Adrenal gland (tissue), 12 donors: ENCODE measurements around the gene TMEM236. TPM values are rescaled to one million over a fixed set of nuclear protein-coding genes. Genes with fewer than 3 reads are reported as not detected.

Experiments
- DNase-seq, 7 donors: peaks; one replicate each; pipeline ENCODE4 v3.0.0-alpha.2; 2019 to 2020
- H3K27ac ChIP-seq, 5 donors: fragments of 200-600 bp; sonication (generic) in 4 of 5; 1 replicate in 3 of 5; 2 replicates in 2 of 5; pipeline versions ENCODE4 v1.5.1 to v1.8.0; 2016 to 2020; ENCODE audit warnings: mild to moderate bottlenecking in 1 of 5
- H3K27me3 ChIP-seq: fragments of 200-600 bp; 2 replicates; pipeline ENCODE4 v1.8.0; 2021
- H3K36me3 ChIP-seq, 2 donors: fragments of 200-600 bp; replicated peaks in 1 of 2; 1 replicate in 1 of 2; 2 replicates in 1 of 2; pipeline versions ENCODE4 v1.5.1 to v1.8.0; 2018 to 2022
- H3K4me1 ChIP-seq, 2 donors: fragments of 200-600 bp; replicated peaks in 1 of 2; 1 replicate in 1 of 2; 2 replicates in 1 of 2; pipeline versions ENCODE4 v1.5.1 to v1.8.0; 2018 to 2021
- H3K4me3 ChIP-seq, 4 donors: fragments of 200-600 bp; sonication (generic) in 3 of 4; one replicate each; pipeline ENCODE4 v1.5.1; 2016 to 2018
- H3K9me3 ChIP-seq, 3 donors: fragments of 200-600 bp; sonication (generic) in 1 of 3; replicated peaks in 1 of 3; 1 replicate in 2 of 3; 2 replicates in 1 of 3; pipeline versions ENCODE4 v1.5.1 to v1.8.0; 2016 to 2021
- POLR2A ChIP-seq, 2 donors: fragments of 450-650 bp; IDR thresholded peaks; one replicate each; pipeline ENCODE4 v1.6.1; 2017; ENCODE audit warnings: antibody characterized with exemption in 2 of 2, mild to moderate bottlenecking in 2 of 2, moderate library complexity in 1 of 2
- WGBS, 4 donors: extraction: QIAGEN DNeasy Blood & Tissue Kit in 2 of 4; methylation state at CpG; one replicate each; pipeline versions ENCODE4 v1.1.5 to v1.1.7; 2013 to 2017; 5-methylcytosine and 5-hydroxymethylcytosine counted together
- intact Hi-C, 2 donors: fragments of 100-400 bp; cut with DNase I; formaldehyde crosslinking; loops; one replicate each; pipeline versions ENCODE4 v1.14.1 to v1.15.0; 2022 to 2023
- polyA plus RNA-seq, 3 donors: library from polyadenylated mRNA; stranded (reverse); fragments of 200-250 nt in 2 of 3; fragments of 350-450 nt in 1 of 3; fragmentation: Illumina TruSeq in 1 of 3; extraction: RNeasy Lipid Tissue Mini Kit (QIAGEN cat#74804) in 1 of 3; gene quantifications; one replicate each; pipeline ENCODE4 v1.2.3, GENCODE V29; 2013 to 2014
- total RNA-seq, 9 donors: library from RNA; depleted of rRNA in 4 of 9; stranded (reverse); fragments of >200 nt in 4 of 9; fragments of 120-200 nt in 1 of 9; fragmentation: NEBNext Ultra II Directional in 1 of 9; extraction: Animal tissue kit (Norgen Biotek cat#: 25700) in 1 of 9; gene quantifications; one replicate each; pipeline versions ENCODE4 v1.1.0 to v1.2.4, GENCODE V29; 2013 to 2023
- TF ChIP-seq, protein P1 (sequence below), 6 experiments: fragments of 450-650 bp in 4 of 6; fragments of 200-600 bp in 2 of 6; sonication (generic) in 1 of 6; IDR thresholded peaks; 1 replicate in 5 of 6; 2 replicates in 1 of 6; pipeline versions ENCODE4 v1.5.1 to v1.8.0; 2016 to 2021; ENCODE audit warnings: antibody characterized with exemption in 6 of 6, mild to moderate bottlenecking in 2 of 6, moderate library complexity in 1 of 6
- donor health status: healthy with polysubstance abuse.
- donor health status: Bipolar disorder and iron deficiency.
- donor health status: DM: yes; HTN: yes; CAD: no.
- donor health status: DM: no; HTN: no; CAD: no.
- donor health status: DM: no; HTN: no; CAD: no.
- donor health status: DM: yes; HTN: yes; CAD: no.

The TMEM236 gene
- total and polyA plus RNA-seq, 12 donors: 0.24 to 2.8 (median 1.6) TPM

- no peak overlapping the region for H3K4me3 ChIP-seq
- no peaks in the 10 kb centered on the region for H3K9me3 ChIP-seq
- intact Hi-C loops: no loop called here
- WGBS, 4 donors: 64 to 70% (median 69%) methylated on average over 3 of the region's 3 CpGs
- no peak for DNase-seq
- no peaks in the 10 kb centered on the region for H3K27me3 ChIP-seq
- H3K27ac ChIP-seq: no peak overlapping the region
- no peak for TF ChIP-seq POLR2A (IDR thresholded peaks at IDR 0.05)
- TF ChIP-seq, protein P1, sequence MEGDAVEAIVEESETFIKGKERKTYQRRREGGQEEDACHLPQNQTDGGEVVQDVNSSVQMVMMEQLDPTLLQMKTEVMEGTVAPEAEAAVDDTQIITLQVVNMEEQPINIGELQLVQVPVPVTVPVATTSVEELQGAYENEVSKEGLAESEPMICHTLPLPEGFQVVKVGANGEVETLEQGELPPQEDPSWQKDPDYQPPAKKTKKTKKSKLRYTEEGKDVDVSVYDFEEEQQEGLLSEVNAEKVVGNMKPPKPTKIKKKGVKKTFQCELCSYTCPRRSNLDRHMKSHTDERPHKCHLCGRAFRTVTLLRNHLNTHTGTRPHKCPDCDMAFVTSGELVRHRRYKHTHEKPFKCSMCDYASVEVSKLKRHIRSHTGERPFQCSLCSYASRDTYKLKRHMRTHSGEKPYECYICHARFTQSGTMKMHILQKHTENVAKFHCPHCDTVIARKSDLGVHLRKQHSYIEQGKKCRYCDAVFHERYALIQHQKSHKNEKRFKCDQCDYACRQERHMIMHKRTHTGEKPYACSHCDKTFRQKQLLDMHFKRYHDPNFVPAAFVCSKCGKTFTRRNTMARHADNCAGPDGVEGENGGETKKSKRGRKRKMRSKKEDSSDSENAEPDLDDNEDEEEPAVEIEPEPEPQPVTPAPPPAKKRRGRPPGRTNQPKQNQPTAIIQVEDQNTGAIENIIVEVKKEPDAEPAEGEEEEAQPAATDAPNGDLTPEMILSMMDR (IDR thresholded peaks at IDR 0.05): no peak
- H3K4me1 ChIP-seq: no peaks in the 10 kb centered on the region
- H3K36me3 ChIP-seq: no peaks in the 10 kb centered on the region
These were observed 53.3 kb downstream of the TMEM236 start for GRCh38 chr10:17805330-17805729.

- intact Hi-C loops: no loop called here
- H3K27me3 ChIP-seq: no peaks in the 10 kb centered on the region
- no peak overlapping the region for H3K27ac ChIP-seq
- no peaks in the 10 kb centered on the region for H3K36me3 ChIP-seq
- no peak overlapping the region for H3K4me3 ChIP-seq
- H3K9me3 ChIP-seq: no peaks in the 10 kb centered on the region
- TF ChIP-seq, protein P1 (IDR thresholded peaks at IDR 0.05): no peak
- no peak for TF ChIP-seq POLR2A (IDR thresholded peaks at IDR 0.05)
- no peak for DNase-seq
- no peaks in the 10 kb centered on the region for H3K4me1 ChIP-seq
- WGBS, 4 donors: 56 to 67% (median 60%) methylated on average over 7 of the region's 7 CpGs
These were observed 54.0 kb downstream of the TMEM236 start for GRCh38 chr10:17805921-17806577.

- Histone ChIP-seq H3K4me3 (peak within 1 kb of the TSS in 1 of 4 donors; percentile 47), H3K4me1 (no peaks in the 10 kb centered on the region), H3K36me3 (no peaks in the 10 kb centered on the region), H3K27ac (peak within 1 kb of the TSS in 3 of 5 donors; percentile 32 to 74 (median 74)), H3K9me3 (no peaks in the 10 kb centered on the region), H3K27me3 (no peaks in the 10 kb centered on the region)
- peak in 6 of 7 donors; percentile 23 to 55 (median 37) for DNase-seq
- TF ChIP-seq POLR2A (IDR thresholded peaks at IDR 0.05): no peak
- TF ChIP-seq, protein P1 (IDR thresholded peaks at IDR 0.05): peak in 1 of 6 experiments; percentile 8
- 65 to 78% (median 67%) methylated on average over 20 to 23 of the region's 23 CpGs for WGBS, 4 donors
- intact Hi-C loops: no loop called here
These were observed 57.2 kb downstream of the TMEM236 start, which contains the start of gene MRC1 for GRCh38 chr10:17808971-17809841. TSS of gene MRC1 (plus strand) at chr10:17809348. CDS start at chr10:17809466, 118 bp downstream.

DNA sequence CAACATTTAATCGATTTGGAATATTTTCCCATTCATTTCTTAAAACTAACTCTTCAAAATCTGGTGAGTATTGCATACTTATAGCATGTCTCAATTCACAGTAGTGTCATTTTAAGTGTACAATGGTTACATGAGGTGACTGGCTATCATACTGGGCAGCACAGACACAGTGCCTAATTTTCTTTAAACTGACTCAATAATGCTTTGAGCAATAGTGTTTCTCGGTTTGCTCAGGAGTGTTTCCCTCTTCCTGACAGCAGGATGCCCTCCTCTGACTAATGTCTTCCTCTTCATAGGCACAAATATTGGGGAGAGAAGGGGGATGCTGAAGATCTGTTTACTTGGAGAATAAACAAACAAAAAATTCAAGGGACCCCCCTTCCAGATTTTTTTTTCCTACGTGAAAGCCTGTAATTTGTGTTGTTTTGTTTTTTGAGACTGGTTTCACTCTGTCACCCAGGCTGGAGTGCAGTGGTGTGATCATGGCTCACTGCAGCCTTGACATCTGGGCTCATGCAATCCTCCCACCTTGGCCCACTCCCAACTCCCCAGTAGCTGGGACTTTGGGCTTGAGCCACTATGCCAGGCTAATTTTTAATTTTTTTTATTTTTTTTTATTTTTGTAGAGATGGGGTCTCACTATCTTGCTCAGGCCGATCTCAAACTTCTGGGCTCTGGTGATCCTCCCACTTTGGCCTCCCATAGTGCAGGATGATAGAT lies 59.3 kb downstream of the TMEM236 start:
- DNase-seq: peak; percentile 29 to 70 (median 61)
- TF ChIP-seq, protein P1 (IDR thresholded peaks at IDR 0.05): no peak
- TF ChIP-seq POLR2A (IDR thresholded peaks at IDR 0.05): no peak
- WGBS, 4 donors: 44 to 54% (median 48%) methylated on average over 4 of the region's 4 CpGs
- Histone ChIP-seq H3K27ac (peak overlapping the region in 3 of 5 donors; percentile 40 to 74 (median 57)), H3K36me3 (no peaks in the 10 kb centered on the region), H3K9me3 (no peaks in the 10 kb centered on the region), H3K4me1 (no peaks in the 10 kb centered on the region), H3K27me3 (no peaks in the 10 kb centered on the region), H3K4me3 (peak overlapping the region in 1 of 4 donors; percentile 47)
- intact Hi-C loops: no loop called here
